Neural cell (in vitro differentiated cells): ENCODE measurements around the gene CCDC30. TPM values are rescaled to one million over a fixed set of nuclear protein-coding genes. Genes with fewer than 3 reads are reported as not detected.

ENCODE experiments used
- H2AFZ ChIP-seq: fragments of 200-600, 300-800 bp; sonication (generic), shearing (Covaris generic); 2 replicates; pipeline ENCODE4 v1.6.0; 2014; ENCODE audit warnings: low read depth, mild to moderate bottlenecking, antibody characterized with exemption, low read length, moderate library complexity
- H3F3A ChIP-seq: fragments of 200-600 bp; shearing (Covaris generic); 2 replicates; pipeline ENCODE4 v1.6.1; 2016; ENCODE audit warnings: mild to moderate bottlenecking, moderate library complexity, mixed read lengths, antibody characterized with exemption, low read length; ENCODE audit not compliant: insufficient read depth, poor library complexity, severe bottlenecking
- H3K27ac ChIP-seq: fragments of 200-600, 300-800 bp; sonication (generic), shearing (Covaris generic); 2 replicates; pipeline ENCODE4 v1.5.1; 2014; ENCODE audit warnings: mild to moderate bottlenecking, low read length, moderate library complexity
- H3K27me3 ChIP-seq: fragments of 300-800, 200-600 bp; sonication (generic), shearing (Covaris generic); 2 replicates; pipeline ENCODE4 v1.6.0; 2014; ENCODE audit warnings: mild to moderate bottlenecking, low read depth, low read length, moderate library complexity; ENCODE audit not compliant: insufficient read depth
- H3K36me3 ChIP-seq: fragments of 300-800, 200-600 bp; sonication (generic), shearing (Covaris generic); 2 replicates; pipeline ENCODE4 v1.5.1; 2014; ENCODE audit warnings: mild to moderate bottlenecking, antibody characterized with exemption, low read length, moderate library complexity; ENCODE audit not compliant: insufficient read depth
- H3K4me2 ChIP-seq: fragments of 300-800, 200-600 bp; sonication (generic), shearing (Covaris generic); 2 replicates; pipeline ENCODE4 v1.6.0; 2014; ENCODE audit warnings: mild to moderate bottlenecking, low read length
- H3K4me3 ChIP-seq: fragments of 300-800, 200-600 bp; sonication (generic), shearing (Covaris generic); 2 replicates; pipeline ENCODE4 v1.5.1; 2014; ENCODE audit warnings: mild to moderate bottlenecking, low read length, moderate library complexity
- H3K79me2 ChIP-seq: fragments of 200-600 bp; shearing (Covaris generic); replicated peaks from 2 replicates; pipeline ENCODE4 v1.6.0; 2014; ENCODE audit warnings: mild to moderate bottlenecking, low read length, moderate library complexity; ENCODE audit not compliant: insufficient read depth
- H3K9ac ChIP-seq: fragments of 300-800, 200-600 bp; sonication (generic), shearing (Covaris generic); 2 replicates; pipeline ENCODE4 v1.6.1; 2016; ENCODE audit warnings: mild to moderate bottlenecking, low read length, mixed read lengths
- H3K9me2 ChIP-seq: fragments of 200-600 bp; shearing (Covaris generic); 2 replicates; pipeline ENCODE4 v1.6.1; 2016; ENCODE audit warnings: mild to moderate bottlenecking, low read length, mixed read lengths; ENCODE audit not compliant: insufficient read depth
- H3K9me3 ChIP-seq: fragments of 200-600, 300-800 bp; sonication (generic), shearing (Covaris generic); 2 replicates; pipeline ENCODE4 v1.6.1; 2016; ENCODE audit warnings: mild to moderate bottlenecking, mixed run types, low read length, moderate library complexity, mixed read lengths
- H4K20me1 ChIP-seq: fragments of 200-600 bp; shearing (Covaris generic); 2 replicates; pipeline ENCODE4 v1.6.1; 2016; ENCODE audit warnings: mild to moderate bottlenecking, mixed run types; ENCODE audit not compliant: insufficient read depth
- CTCF ChIP-seq: fragments of 450-650 bp; IDR thresholded peaks from 2 replicates; pipeline ENCODE4 v1.5.1; 2014; ENCODE audit warnings: antibody characterized with exemption, mild to moderate bottlenecking, moderate library complexity; ENCODE audit not compliant: poor library complexity, severe bottlenecking
- EP300 ChIP-seq: fragments of 450-650 bp; conservative IDR thresholded peaks from 2 replicates; pipeline ENCODE4 v1.6.1; 2014; ENCODE audit warnings: antibody characterized with exemption, mild to moderate bottlenecking, moderate library complexity; ENCODE audit not compliant: poor library complexity, severe bottlenecking
- EZH2 ChIP-seq: fragments of 200-600, 300-800 bp; shearing (Covaris generic), sonication (generic); IDR thresholded peaks from 2 replicates; pipeline ENCODE4 v1.6.1; 2014; ENCODE audit warnings: antibody characterized with exemption, low read length, borderline replicate concordance, mild to moderate bottlenecking; ENCODE audit not compliant: insufficient read depth, poor library complexity, severe bottlenecking
- MXI1 ChIP-seq: fragments of 450-650 bp; conservative IDR thresholded peaks from 2 replicates; pipeline ENCODE4 v1.6.1; 2014; ENCODE audit warnings: antibody characterized with exemption, mild to moderate bottlenecking; ENCODE audit not compliant: poor library complexity, severe bottlenecking
- POLR2AphosphoS5 ChIP-seq: IDR thresholded peaks from 2 replicates; pipeline ENCODE4 v1.6.1; 2012
- RAD21 ChIP-seq: fragments of 450-650 bp; conservative IDR thresholded peaks from 2 replicates; pipeline ENCODE4 v1.6.1; 2014; ENCODE audit warnings: antibody characterized with exemption, mild to moderate bottlenecking, moderate library complexity
- REST ChIP-seq: IDR thresholded peaks from 2 replicates; pipeline ENCODE4 v1.6.1; 2012; ENCODE audit warnings: borderline replicate concordance
- SMC3 ChIP-seq: fragments of 450-650 bp; conservative IDR thresholded peaks from 2 replicates; pipeline ENCODE4 v1.6.1; 2014; ENCODE audit warnings: antibody characterized with exemption, mild to moderate bottlenecking, moderate library complexity; ENCODE audit not compliant: poor library complexity
- TAF1 ChIP-seq: IDR thresholded peaks from 2 replicates; pipeline ENCODE4 v1.6.1; 2012; ENCODE audit warnings: low read depth
- polyA plus RNA-seq: library from polyadenylated mRNA; depleted of rRNA; stranded (reverse); fragments of >200 nt; gene quantifications from 2 replicates; pipeline ENCODE4 v1.2.3, GENCODE V29; 2014

Gene CCDC30
- polyA plus RNA-seq, 1 donor from 2014 or later: 13.2 TPM

DNA sequence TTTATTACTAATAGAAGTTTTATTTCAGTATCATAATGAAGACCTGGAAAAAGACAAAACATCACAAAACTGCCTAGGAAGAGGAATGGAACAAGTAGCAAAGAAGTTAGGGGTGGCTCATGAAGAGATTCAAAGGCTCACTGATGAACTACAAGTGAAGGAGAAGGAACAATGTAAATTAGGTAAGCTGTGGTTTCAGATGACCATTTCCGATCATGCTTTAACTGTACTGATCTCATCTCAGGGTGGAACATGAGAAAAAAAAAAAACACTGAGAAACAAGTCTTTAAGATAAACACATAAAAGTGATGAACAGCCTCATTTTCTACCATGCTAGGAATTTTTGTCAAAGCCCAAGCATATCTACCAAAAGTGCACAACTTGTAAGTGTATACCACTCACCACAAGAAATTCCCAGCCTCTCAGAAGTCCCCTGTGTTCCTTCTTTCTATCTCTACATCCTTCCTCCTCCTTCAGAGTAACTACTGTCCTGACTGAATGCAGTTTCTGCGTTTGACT is 19.6 kb downstream of the CCDC30 start:
- no peaks in the 10 kb centered on the region for H3K9me2 ChIP-seq
- H3F3A ChIP-seq: no peaks in the 10 kb centered on the region
- no peak overlapping the region for H2AFZ ChIP-seq
- H3K36me3 ChIP-seq: peaks cover 9% of the 10 kb centered on the region
- H4K20me1 ChIP-seq: no peaks in the 10 kb centered on the region
- H3K4me2 ChIP-seq: no peak overlapping the region
- no peak overlapping the region for H3K27ac ChIP-seq
- TF ChIP-seq POLR2AphosphoS5 (no peak), EP300 (no peak), EZH2 (no peak), RAD21 (no peak), CTCF (no peak), TAF1 (no peak), MXI1 (no peak), SMC3 (no peak), REST (no peak)
- H3K27me3 ChIP-seq: no peaks in the 10 kb centered on the region
- H3K9ac ChIP-seq: no peak overlapping the region
- H3K4me3 ChIP-seq: no peak overlapping the region
- H3K9me3 ChIP-seq: no peaks in the 10 kb centered on the region
- H3K79me2 ChIP-seq: no peaks in the 10 kb centered on the region

DNA sequence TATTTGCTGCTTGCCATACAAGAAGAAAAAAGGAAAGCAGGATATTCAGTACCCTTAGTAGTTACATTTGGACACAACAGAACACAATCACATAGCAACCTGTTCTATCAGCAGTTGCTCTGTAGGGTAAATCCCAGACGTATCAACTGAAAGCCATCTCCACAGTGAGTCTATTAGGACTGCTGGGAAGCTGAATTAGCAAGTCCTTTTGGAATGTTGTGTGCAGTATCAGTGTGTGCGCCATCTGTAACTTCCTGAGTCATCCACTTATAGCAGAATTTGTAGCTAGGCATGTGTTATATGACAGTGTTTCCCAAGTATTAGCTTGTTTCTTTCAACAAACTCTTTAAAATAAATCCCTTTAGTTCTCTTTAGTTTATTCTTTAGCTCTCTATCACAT is 21.3 kb downstream of the CCDC30 start:
- no peak overlapping the region for H3K4me2 ChIP-seq
- H3K79me2 ChIP-seq: no peaks in the 10 kb centered on the region
- H3K9me3 ChIP-seq: no peaks in the 10 kb centered on the region
- H3K36me3 ChIP-seq: peaks cover 9% of the 10 kb centered on the region
- no peak overlapping the region for H3K9ac ChIP-seq
- no peak overlapping the region for H3K4me3 ChIP-seq
- no peak for TF ChIP-seq REST
- no peak for TF ChIP-seq TAF1
- TF ChIP-seq CTCF: no peak
- no peak for TF ChIP-seq RAD21
- no peak for TF ChIP-seq EZH2
- no peak for TF ChIP-seq EP300
- no peak for TF ChIP-seq SMC3
- TF ChIP-seq POLR2AphosphoS5: no peak
- TF ChIP-seq MXI1: no peak
- H3K27ac ChIP-seq: no peak overlapping the region
- H2AFZ ChIP-seq: no peak overlapping the region
- H3F3A ChIP-seq: no peaks in the 10 kb centered on the region
- H3K27me3 ChIP-seq: no peaks in the 10 kb centered on the region
- H4K20me1 ChIP-seq: no peaks in the 10 kb centered on the region
- no peaks in the 10 kb centered on the region for H3K9me2 ChIP-seq
